NCI-H526 treated with DMSO at 0.1 percent for 48 hours (cell line): ENCODE results near the gene SIGMAR1.
"Not testable (repeated sequence)": the region's sequence is repeated elsewhere in the genome, so short reads cannot be mapped to it uniquely, and the experiment has no call there.

Source experiments
- DNase-seq: peaks from one replicate; lab custom pipeline; 2025; lab: John Stamatoyannopoulos, UW

SIGMAR1 gene

DNA sequence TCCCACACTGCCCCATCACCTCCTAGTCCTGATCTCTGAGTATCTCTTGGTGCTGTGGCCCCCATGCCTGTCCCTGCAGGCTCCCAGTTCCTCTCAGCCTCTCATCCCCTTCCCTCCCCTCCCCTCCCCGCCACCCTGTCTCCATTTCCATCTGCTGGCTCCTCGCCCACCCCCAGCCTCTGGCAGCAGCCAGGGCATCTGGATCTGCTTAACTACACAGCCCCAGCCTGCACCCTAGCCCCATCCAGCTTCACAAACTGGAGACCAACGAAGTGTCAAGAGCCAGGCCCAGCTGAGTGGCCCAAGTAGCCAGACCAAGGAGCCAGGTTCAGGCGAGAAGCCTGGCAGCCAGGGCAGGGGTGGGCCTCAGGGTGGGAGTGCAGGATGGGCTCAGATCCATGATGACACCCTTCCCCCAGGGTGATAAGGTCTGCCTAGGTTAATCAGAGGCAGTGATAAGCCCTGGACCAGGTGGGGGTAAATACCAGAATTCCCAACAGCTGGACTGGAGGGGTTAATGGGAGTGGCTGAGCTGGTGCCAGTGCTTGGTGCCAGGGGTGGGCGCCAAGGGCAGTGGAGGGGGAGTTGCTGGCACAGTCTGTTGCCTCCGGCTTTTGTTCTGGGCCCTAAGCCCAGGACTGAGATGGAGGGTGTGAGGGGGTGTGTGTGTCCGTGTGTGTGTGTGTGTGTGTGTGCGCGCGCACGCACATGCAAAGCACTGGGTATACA, 16.9 kb upstream of the SIGMAR1 start:
- no peak for DNase-seq

DNA sequence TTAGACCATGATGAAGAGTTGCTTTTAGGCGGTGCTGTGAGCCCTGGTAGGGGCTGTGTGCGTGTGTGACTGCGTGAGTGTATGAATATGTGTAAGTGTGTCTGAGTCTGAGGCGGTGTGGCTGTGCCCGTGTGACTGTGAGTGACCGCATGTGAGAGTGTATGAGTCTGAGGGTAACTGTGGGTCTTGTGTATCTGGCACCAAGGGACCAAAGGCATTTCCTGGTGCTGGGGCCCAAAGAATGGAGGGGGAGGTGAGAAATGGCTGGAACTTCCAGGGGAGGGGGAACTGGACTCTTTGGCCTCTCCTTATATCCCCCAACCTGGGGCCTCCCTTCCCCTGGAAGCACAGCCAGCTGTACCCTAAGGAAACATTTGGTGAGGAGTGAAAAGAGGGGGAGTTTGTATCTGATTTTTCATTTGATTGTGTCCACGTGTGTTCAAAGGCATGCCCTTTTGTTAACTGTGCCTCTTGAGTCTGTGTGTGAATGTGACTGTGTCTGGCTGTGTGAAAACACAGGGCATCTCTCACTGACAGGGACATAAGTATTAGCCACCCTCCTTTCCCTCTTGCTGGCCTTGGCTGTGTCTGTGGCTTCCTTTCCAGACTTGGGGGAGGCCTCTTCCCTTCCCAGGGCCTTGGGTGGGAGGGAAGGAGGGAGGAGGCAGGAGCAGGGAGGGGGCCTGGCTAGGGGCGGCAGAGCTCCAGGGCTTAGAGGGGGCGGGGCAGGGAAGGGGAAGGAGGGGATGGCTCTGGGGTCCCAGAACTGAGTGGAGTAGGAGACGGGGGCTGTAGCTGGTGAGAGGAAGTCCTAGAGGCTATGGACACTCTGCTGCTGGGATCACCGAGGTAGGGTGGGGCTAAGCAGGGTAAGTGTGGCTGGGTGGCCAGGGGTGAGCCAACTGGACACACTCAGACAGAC, 15.8 kb upstream of the SIGMAR1 start:
- DNase-seq, result no peak

DNA sequence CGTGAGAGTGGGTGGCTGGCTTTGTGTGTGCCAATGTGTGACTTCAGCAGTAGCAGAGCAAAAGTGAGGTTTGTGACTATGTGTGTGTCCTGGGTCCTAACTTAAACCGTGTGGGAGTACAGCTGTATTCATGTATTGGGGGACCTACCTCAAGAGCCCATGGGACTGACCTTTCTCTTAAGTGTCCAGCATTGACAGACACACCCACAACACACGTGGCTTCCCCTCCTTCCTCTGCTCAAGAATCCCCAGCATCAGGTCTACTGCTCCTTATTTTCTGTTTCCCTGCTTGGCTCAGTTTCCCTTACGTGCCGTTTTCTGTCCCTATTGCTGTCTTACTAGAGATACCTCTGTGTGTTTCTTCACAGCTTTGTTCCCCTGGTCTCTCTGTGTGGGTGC, 15.0 kb upstream of the SIGMAR1 start:
- DNase-seq, result no peak

DNA sequence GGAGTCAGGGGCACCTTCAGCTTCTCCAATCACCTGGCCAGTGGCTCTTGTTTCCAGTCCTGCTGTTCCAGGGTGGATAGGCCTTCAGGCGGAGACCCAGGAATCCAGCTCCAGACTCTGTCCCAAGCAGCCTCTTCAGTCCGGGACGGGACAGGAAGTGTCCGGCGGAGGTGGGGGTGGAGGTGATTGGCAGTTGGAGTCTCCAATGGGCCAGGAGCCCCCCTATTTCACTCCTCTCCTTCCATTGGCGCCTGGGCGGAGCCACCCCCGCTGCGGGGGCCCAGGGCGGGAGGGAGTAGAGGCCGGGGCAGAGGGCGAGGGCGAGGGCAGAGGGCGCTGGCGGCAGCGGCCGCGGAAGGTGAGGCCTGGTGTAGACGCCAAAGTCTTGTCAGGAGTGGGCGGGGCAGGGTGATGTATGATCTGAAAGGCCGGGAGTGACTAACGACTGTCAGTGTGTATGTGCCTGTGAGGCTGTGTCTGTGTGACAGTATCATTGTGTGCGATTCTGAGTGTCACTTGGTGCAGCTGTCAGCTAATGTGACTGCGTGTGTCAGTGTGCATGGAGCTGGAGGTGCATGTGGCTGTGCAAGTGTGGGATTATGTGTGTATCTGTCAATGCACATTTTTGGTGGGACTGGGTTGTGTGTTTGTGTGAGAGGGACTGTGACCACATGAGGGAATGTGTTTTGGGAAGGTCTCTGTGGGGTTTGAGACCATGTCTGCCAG, 14.5 kb upstream of the SIGMAR1 start, which contains the start of gene IL11RA:
Gene IL11RA (plus strand): TSS at position 310 of the 726 bp plus-strand sequence. CDS start 3,033 bp downstream, outside the sequence.
- DNase-seq, result no peak

DNA sequence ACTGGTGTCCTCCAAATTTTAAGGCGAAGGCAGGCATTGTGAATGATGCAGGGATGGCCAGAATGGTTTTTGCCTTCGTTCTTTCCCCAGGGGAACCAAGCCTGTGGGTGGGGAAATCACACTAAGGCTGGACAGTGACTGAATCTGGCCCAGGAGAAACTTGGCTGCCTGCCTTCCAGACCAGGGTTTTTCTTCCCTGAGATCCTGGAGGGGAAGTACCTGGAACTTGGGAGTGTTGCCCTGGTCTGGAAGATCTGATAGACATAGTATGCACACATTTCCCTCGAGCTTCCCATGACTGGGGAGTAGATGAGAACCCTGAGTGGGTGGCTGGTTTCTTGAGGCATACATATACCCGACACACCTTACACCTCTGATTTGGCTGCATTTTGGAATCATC, 13.7 kb upstream of the SIGMAR1 start:
- DNase-seq, result no peak

DNA sequence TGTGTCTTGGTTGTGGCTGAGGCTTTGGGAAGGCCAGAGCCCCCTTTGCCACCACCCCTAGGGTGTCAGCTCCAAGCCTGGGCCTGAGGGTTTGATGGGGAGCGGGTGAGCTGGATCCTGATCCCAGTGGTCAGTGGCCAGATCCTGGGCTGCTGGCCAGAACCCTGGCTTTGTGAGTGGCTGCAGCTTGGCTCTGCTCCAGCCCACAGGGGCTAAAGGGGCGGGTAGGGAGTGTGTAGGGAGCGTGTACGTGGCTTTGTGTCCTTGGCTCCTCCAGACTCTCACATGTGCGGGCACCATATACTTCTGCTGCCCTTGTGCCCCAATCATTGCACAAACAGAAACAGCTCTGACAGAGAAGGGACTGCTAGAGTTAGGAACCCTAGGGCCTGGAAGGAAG, 13.2 kb upstream of the SIGMAR1 start:
- DNase-seq, result no peak

DNA sequence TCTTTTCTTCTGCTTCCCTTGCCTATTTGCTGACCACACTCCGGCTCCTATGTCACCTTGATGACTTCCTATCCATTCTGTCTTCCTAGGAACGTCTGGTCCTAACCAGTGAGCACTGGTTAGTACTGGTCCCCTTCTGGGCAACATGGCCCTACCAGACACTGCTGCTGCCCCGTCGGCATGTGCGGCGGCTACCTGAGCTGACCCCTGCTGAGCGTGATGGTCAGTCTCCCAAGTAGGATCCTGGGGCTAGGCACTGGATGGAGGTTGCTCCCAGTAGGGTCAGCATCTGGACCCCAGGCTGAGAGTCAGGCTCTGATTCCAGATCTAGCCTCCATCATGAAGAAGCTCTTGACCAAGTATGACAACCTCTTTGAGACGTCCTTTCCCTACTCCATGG, 11.1 kb upstream of the SIGMAR1 start:
- no peak for DNase-seq

DNA sequence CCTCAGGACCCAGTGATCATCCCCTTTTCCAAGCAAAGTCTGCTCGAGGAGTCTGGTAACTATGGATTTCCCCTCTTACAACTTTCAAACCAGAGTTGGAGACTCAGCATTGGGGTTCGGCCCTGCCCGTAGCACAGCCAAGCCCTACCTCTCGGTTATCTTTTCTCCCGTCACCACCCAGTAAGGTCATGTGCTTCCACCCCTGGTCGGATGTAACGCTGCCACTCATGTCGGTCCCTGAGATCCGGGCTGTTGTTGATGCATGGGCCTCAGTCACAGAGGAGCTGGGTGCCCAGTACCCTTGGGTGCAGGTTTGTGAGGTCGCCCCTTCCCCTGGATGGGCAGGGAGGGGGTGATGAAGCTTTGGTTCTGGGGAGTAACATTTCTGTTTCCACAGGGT, 10.1 kb upstream of the SIGMAR1 start:
- DNase-seq, result no peak

DNA sequence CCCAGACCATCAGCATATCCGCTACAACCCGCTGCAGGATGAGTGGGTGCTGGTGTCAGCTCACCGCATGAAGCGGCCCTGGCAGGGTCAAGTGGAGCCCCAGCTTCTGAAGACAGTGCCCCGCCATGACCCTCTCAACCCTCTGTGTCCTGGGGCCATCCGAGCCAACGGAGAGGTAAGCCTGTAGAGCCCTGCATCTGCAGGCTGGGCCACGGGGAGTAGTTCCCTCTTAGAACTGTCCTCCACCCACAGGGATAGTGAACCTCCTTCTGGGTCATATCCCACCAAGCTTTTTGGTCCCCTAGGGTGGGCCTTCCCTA, 9.5 kb upstream of the SIGMAR1 start:
- no peak for DNase-seq

DNA sequence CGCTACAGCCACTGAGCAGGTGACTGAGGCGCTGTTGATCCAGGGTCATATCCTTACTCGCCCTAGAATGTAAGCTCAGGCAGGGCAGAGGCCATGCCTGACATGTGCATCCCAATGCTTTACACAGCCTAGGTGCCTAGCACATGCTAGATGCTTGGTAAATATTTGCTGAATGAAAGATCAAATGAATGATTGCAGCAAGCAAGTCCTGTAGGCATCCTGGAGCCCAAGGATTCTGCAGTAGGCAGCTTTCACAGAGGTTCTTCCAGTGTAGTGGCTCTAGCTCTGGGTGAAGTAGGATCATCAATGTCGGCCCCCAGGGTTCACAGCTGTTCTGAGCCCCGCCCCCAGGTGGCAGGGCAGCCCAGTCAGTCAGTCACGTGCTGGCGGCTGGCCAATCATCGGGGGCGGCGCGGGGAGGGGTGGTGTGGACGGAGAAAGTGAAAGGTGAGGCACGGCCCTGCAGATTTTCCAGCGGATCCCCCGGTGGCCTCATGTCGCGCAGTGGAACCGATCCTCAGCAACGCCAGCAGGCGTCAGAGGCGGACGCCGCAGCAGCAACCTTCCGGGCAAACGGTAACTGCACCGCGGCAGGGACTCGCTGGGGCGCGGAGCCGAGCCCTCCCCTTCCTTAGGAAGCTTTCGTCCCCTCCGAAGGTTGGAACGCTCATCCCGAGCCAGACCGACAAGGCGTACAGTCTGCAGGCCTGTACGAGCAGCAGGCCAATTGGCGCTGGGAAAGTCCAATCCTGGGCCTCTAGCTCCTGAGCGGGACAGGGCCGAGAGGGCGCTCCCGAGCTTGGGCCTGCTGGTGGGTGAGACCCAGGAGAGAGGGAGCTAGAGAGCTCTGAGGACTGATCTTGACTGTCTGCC, 8.9 kb upstream of the SIGMAR1 start, which contains the start of gene GALT:
Gene GALT (plus strand): TSS at position 465 of the 873 bp plus-strand sequence. CDS start 30 bp downstream, at position 495.
- peak; percentile 80 for DNase-seq

DNA sequence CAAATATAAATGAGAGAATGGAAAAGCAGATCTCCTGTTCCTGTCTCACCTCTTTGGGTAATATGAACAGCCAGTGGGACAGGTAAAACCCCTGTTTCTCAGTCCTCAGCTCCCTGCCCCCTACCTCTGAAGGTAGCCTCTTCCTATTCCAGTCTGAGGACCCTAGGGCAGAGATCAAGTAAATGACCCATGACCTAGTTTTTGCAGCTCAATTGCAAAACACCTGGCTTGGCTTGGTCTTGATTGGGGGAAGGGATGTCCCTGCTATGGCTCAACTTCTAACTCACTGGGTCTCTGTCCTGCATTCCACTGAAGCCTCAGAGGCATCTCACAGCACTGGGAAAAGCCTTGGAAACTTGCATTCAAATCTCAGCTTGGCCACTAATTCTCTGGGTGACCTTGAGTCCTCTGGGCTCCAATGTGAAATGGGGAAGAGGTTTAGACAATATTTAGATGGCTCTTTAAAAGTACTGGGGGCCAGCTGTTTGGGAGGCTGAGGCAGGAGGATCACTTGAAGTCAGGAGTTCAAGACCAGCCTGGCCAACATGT, 7.3 kb upstream of the SIGMAR1 start:
- no peak for DNase-seq

DNA sequence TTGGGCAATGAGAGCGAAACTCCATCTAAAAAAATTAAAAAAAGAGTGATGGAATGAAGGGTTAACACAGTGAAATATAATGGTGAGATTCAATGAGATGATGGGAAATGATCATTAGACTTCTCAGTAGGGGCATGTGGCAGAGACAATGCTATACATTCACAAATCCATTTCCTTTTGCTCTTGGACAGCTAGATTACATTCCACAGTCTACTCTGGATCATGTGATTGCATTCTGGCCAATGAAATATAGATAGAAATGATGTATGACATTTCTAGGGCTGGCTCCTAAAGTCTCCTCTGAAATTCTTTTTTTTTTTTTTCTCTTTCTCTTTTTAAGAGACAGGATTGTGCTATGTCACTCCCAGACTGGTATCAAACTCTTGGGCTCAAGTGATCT, 5.1 kb upstream of the SIGMAR1 start:
- no peak for DNase-seq

DNA sequence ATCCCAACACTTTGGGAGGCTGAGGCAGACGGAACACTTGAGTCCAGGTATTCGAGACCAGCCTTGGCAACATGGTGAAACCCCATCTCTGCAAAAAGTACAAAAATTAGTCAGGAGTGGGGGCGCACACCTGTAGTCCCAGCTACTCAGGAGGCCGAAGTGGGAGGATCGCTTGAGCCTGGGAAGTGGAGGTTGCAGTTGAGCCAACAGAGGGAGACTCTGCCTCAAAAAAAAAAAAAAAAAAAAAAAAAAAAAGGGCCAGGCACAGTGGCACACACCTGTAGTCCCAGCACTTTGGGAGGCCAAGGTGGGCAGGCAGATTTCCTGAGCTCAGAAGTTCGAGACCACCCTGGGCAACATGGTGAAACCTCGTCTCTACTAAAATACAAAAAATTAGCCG, 1.7 kb upstream of the SIGMAR1 start:
- DNase-seq, result not testable (repeated sequence)

DNA sequence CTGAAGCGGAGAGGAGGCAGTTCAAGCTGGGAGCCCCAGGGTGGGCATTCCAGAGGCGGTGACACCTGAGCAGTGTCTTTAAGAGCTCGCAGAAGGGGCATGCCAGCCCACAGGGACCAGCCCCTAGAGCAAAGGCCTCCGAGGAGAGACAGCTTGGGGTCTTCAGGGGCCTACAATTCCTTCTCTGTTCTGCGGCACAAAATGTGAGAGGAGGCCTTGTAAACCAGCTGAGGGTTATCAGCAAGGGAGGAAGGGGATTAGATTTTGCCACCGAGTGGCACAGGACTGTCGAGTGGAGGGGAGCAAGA, 505 bp upstream of the SIGMAR1 start:
- no peak for DNase-seq

DNA sequence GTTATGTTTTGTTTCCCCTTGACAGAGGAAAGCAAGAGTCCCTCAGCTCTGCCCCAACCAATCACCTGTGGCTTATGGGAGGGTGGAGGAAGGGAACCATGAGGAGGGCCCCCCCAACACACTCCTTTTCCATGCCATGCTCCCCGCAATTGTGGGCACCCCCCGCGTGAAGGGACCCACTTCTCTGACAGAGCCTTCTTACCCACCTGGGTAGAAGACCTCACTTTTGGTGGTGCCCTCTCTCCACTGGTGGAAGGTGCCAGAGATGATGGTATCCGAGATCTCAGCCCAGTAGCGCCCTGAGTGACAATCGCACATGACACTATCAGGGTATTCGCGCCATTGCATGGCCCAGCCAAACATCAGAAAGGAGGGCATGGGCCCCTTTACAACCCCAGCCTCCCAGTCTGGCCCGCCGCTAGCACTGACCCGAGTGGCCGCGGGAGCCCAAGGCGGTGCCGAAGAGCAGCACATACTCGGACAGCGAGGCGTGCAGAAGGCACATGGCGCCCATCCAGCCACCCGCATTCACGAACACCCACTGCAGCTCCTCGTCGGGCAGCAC, 714 bp downstream of the SIGMAR1 start:
- no peak for DNase-seq

DNA sequence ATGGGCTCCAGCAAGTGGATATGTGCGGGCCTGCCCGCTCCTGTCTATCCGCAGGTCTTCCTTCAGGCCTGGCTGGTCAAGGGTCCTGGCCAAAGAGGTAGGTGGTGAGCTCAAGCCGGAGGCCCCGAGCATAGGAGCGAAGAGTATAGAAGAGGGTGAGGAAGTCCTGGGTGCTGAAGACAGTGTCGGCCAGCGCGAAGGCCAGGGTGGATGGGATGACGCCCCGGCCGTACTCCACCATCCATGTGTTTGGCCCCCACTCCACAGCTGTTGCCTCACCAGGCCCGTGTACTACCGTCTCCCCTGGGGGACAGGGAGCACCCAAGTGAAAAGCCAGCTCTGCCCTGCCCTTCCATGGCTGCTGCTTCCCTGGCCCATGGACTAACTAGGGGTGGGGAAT, 2.0 kb downstream of the SIGMAR1 start:
- no peak for DNase-seq

DNA sequence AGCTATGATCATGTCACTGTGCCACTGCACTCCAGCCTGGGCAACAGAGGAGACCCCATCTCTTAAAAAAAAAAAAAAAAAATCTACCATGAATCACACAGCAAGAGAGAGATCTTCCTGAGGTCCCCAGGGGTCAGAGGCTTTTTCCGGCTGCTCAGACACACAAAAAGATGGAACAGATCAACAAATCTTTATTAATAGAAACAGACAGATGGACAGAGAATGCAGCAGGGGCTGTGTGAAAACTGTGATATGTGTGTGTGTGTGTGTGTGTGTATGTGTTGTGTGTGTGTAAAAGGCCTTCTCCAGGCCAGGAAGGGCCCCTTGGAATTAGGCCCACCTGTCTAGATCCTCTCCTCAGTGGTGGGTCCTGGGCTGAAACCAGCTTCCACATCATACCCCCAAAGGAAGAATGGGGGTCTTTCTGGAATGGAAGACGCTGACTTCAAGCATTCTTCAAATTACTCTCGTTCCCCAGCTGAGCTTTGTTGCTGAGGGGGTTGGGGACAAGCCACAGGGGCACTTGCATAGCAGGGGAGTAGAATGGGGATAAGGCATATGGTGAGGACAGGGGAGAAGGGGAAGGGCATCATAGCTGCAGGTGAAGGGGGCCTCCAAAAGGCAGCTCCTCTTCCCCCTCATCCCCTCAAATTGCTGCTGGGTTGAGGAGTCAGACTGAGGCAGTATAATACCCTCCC, 2.9 kb downstream of the SIGMAR1 start:
- no peak for DNase-seq

DNA sequence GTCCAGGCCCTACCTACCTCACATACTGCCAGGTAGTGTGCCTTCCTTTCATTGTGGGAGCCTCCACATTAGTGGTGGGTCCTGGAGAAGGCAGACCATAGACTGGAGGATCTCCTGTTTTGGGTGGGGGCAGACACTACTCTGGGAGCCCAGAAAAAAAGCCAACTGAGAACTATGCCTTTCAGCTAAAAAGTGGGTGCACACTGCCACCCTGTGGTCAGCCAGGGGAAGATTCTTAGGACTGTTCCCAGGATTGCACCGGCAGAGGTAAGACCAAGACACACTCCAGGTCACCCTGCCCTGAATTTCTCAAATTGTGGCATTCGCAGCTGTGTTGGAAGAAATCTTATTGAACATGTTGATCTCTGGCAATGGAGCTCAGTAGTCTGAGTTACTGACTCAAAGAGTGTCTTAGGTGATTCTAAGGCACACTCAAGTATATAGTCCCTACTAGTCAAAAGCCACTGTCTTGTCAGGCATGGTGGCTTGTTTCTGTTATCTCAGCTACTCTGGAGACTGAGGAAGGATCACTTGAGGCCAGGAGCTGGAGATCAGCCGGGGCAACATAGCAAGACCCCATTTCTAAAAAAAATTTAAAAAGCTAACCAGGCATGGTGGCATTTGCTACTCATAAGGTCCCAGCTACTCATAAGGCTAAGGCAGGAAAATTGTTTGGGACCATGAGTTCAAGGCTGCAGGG, 3.6 kb downstream of the SIGMAR1 start:
- peak; percentile 49 for DNase-seq

DNA sequence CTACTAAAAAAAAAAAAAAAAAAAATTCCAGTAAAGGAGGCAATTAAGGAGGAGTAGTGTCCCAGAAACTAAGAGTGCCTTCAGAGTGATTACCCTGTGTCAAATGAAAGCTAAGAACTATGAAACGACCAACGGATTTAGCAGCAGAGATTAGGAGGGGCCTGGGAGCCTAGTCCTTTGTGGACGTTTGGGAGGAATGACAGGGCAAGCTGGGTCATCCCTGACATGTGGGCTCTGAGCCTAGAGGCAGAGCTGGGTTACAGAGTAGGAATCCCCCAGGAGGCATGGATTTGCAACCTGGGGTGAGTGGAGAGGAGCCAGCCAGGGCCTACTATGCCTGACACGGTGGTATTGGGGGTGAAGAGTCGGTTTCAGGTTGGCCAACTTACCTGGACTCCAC, 4.4 kb downstream of the SIGMAR1 start:
- no peak for DNase-seq
